ENCODE measurements around the gene SERPING1.

Gene SERPING1

GRCh38 chr11:57597916-57598830 is 688 bp downstream of the SERPING1 start:
- DNase-seq, result no peak

GRCh38 chr11:57598831-57599155 is 1.3 kb downstream of the SERPING1 start:
- no peak for DNase-seq

- no peak for DNase-seq
Measured at GRCh38 chr11:57599381-57599780, 1.9 kb downstream of the SERPING1 start.

- no peak for DNase-seq
Measured at GRCh38 chr11:57601297-57601696, 3.8 kb downstream of the SERPING1 start.

GRCh38 chr11:57604296-57605027 is 7.0 kb downstream of the SERPING1 start:
- no peak for DNase-seq

GRCh38 chr11:57605028-57605420 is 7.5 kb downstream of the SERPING1 start:
- no peak for DNase-seq

GRCh38 chr11:57610170-57610569 is 12.7 kb downstream of the SERPING1 start:
- DNase-seq, result no peak

GRCh38 chr11:57614234-57614772 is 16.8 kb downstream of the SERPING1 start:
- DNase-seq, result no peak

- no peak for DNase-seq
Measured at GRCh38 chr11:57615308-57615707, 17.8 kb downstream of the SERPING1 start.

GRCh38 chr11:57616595-57616994 is 19.1 kb downstream of the SERPING1 start:
- no peak for DNase-seq

GRCh38 chr11:57618438-57618837 is 21.0 kb downstream of the SERPING1 start:
- no peak for DNase-seq

GRCh38 chr11:57619331-57619730 is 21.8 kb downstream of the SERPING1 start:
- DNase-seq, result no peak

- DNase-seq, result no peak
Measured at GRCh38 chr11:57620467-57620866, 23.0 kb downstream of the SERPING1 start.

- no peak for DNase-seq
Measured at GRCh38 chr11:57622263-57622662, 24.8 kb downstream of the SERPING1 start.

GRCh38 chr11:57624864-57625263 is 27.4 kb downstream of the SERPING1 start:
- no peak for DNase-seq

GRCh38 chr11:57626895-57627294 is 29.4 kb downstream of the SERPING1 start:
- no peak for DNase-seq

- DNase-seq, result no peak
Measured at GRCh38 chr11:57630171-57630570, 32.7 kb downstream of the SERPING1 start.

- DNase-seq, result no peak
Measured at GRCh38 chr11:57632116-57632515, 34.6 kb downstream of the SERPING1 start.

GRCh38 chr11:57633394-57634070 is 36.0 kb downstream of the SERPING1 start:
- no peak for DNase-seq

- no peak for DNase-seq
Measured at GRCh38 chr11:57634311-57634710, 36.8 kb downstream of the SERPING1 start.

- DNase-seq, result no peak
Measured at GRCh38 chr11:57635246-57635645, 37.8 kb downstream of the SERPING1 start.

GRCh38 chr11:57637626-57638004 is 40.1 kb downstream of the SERPING1 start:
- DNase-seq, result no peak

- no peak for DNase-seq
Measured at GRCh38 chr11:57638005-57638781, 40.7 kb downstream of the SERPING1 start.

Measured in activated CD4-positive, CD25-positive, alpha-beta regulatory T cell (primary cell).